GM10266 (cell line): ENCODE results near the gene RHOF.

Experiments
- DNase-seq: peaks from one replicate; pipeline ENCODE4 v3.0.0; 2012; ENCODE audit errors: extremely low spot score
- CTCF ChIP-seq: IDR thresholded peaks from 2 replicates; pipeline ENCODE4 v1.5.1; 2012; ENCODE audit warnings: mild to moderate bottlenecking, low read depth; ENCODE audit not compliant: control insufficient read depth, insufficient read depth; ENCODE audit errors: missing control alignments

The RHOF gene

GRCh38 chr12:121819212-121819949 lies 25.9 kb upstream of the RHOF start:
- TF ChIP-seq CTCF: no peak
- DNase-seq: no peak

- no peak for TF ChIP-seq CTCF
- no peak for DNase-seq
Observed at GRCh38 chr12:121817648-121818043, 24.2 kb upstream of the RHOF start.

GRCh38 chr12:121816925-121817647 lies 23.6 kb upstream of the RHOF start:
- DNase-seq: no peak
- no peak for TF ChIP-seq CTCF

GRCh38 chr12:121815263-121815662 lies 21.8 kb upstream of the RHOF start:
- no peak for TF ChIP-seq CTCF
- DNase-seq: no peak

GRCh38 chr12:121814429-121815119 lies 21.1 kb upstream of the RHOF start:
- DNase-seq: no peak
- TF ChIP-seq CTCF: no peak

- TF ChIP-seq CTCF: no peak
- DNase-seq: no peak
Observed at GRCh38 chr12:121813951-121814350, 20.5 kb upstream of the RHOF start.
